Stimulated activated CD4-positive, alpha-beta T cell treated with anti-CD3 and anti-CD28 coated beads, Interleukin-2, amount 100 ng/mL, for 4 hours (primary cell): ENCODE results near the gene WDR6.

Experiments used
- DNase-seq: peaks from one replicate; pipeline ENCODE4 v3.0.0-alpha.2; 2020; ENCODE audit warnings: low read depth

The WDR6 gene

GRCh38 chr3:49015765-49016164 lies 8.6 kb downstream of the WDR6 start:
- no peak for DNase-seq

- no peak for DNase-seq
These were observed 9.4 kb downstream of the WDR6 start for GRCh38 chr3:49016414-49017228.

- no peak for DNase-seq
These were observed 10.2 kb downstream of the WDR6 start for GRCh38 chr3:49017229-49017970.

- DNase-seq, result peak; percentile 39
These were observed 10.9 kb downstream of the WDR6 start, which contains the start of gene DALRD3 for GRCh38 chr3:49017971-49018706. TSS of gene DALRD3 (minus strand) at chr3:49018580. CDS start at chr3:49018564, 16 bp downstream.

GRCh38 chr3:49018707-49019006 lies 11.5 kb downstream of the WDR6 start:
- no peak for DNase-seq

- no peak for DNase-seq
These were observed 12.7 kb downstream of the WDR6 start for GRCh38 chr3:49019941-49020329.

GRCh38 chr3:49020330-49021212 lies 13.4 kb downstream of the WDR6 start:
- DNase-seq, result no peak

GRCh38 chr3:49021213-49021812 lies 14.1 kb downstream of the WDR6 start:
- DNase-seq, result peak; percentile 98

- DNase-seq, result peak; percentile 87
These were observed 14.9 kb downstream of the WDR6 start, which contains the start of gene NDUFAF3 for GRCh38 chr3:49021813-49022687. TSS of gene NDUFAF3 (plus strand) at chr3:49022121. CDS start at chr3:49022145, 24 bp downstream.

- DNase-seq, result no peak
These were observed 15.5 kb downstream of the WDR6 start for GRCh38 chr3:49022688-49023171.

- DNase-seq, result no peak
These were observed 16.6 kb downstream of the WDR6 start for GRCh38 chr3:49023775-49024174.

- DNase-seq, result no peak
These were observed 17.3 kb downstream of the WDR6 start for GRCh38 chr3:49024449-49024848.

GRCh38 chr3:49025005-49025792 lies 18.0 kb downstream of the WDR6 start:
- no peak for DNase-seq

GRCh38 chr3:49025793-49026520 lies 18.8 kb downstream of the WDR6 start:
- DNase-seq, result no peak

GRCh38 chr3:49026536-49026935 lies 19.3 kb downstream of the WDR6 start:
- DNase-seq, result no peak

GRCh38 chr3:49027634-49028033 lies 20.4 kb downstream of the WDR6 start:
- DNase-seq, result no peak

GRCh38 chr3:49028298-49028672 lies 21.1 kb downstream of the WDR6 start:
- no peak for DNase-seq
